IMR-90 (cell line): ENCODE measurements around the gene RNF103. TPM values are rescaled to one million over a fixed set of nuclear protein-coding genes. Genes with fewer than 3 reads are reported as not detected.

Source experiments
- ATAC-seq: fragments of 200-7000 bp; cut with Tn5 transposase; 2 replicates; pipeline ENCODE4 v1.9.1; 2020; ENCODE audit warnings: low read depth, mild to moderate bottlenecking, moderate library complexity
- BruUV-seq: library from RNA; stranded (reverse); fragments of 400-500 nt; replicated peaks from 2 replicates; lab custom pipeline; 2021; lab: Mats Ljungman, UMichigan
- CTCF ChIA-PET: fragments of 300-600 bp; formaldehyde crosslinking; extraction: SDS; loops from one replicate; lab custom pipeline; 2021; ENCODE audit warnings: antibody characterized with exemption; lab: Yijun Ruan, JAX
- POLR2A ChIA-PET: fragments of 300-600 bp; sonication (Branson Sonifier 250); formaldehyde crosslinking; loops from one replicate; lab custom pipeline; 2022; ENCODE audit warnings: antibody characterized with exemption; ENCODE audit not compliant: unreplicated experiment; lab: Charles Lee
- DNase-seq: peaks from one replicate; pipeline ENCODE4 v3.0.0; 2013
- H2AFZ ChIP-seq: replicated peaks from 2 replicates; pipeline ENCODE3; 2013; ENCODE audit warnings: low read length, mild to moderate bottlenecking; ENCODE audit not compliant: poor library complexity
- H2AK5ac ChIP-seq: 2 replicates; pipeline ENCODE4 v1.6.1; 2013; ENCODE audit warnings: low read depth, low read length, inconsistent platforms
- H2AK9ac ChIP-seq: replicated peaks from 2 replicates; pipeline ENCODE3; 2013; ENCODE audit warnings: mild to moderate bottlenecking, low read depth, low read length, moderate library complexity; ENCODE audit not compliant: poor library complexity
- H2BK120ac ChIP-seq: 2 replicates; pipeline ENCODE4 v1.6.1; 2013; ENCODE audit warnings: low read depth, low read length, inconsistent platforms
- H2BK15ac ChIP-seq: 3 replicates; pipeline ENCODE4 v1.6.1; 2013; ENCODE audit warnings: low read depth, low read length, inconsistent platforms
- H2BK20ac ChIP-seq: 2 replicates; pipeline ENCODE4 v1.6.1; 2013; ENCODE audit warnings: low read depth, mild to moderate bottlenecking, inconsistent platforms, low read length, moderate library complexity
- H2BK5ac ChIP-seq: 2 replicates; pipeline ENCODE4 v1.6.1; 2013; ENCODE audit warnings: mild to moderate bottlenecking, low read depth, low read length, inconsistent platforms; ENCODE audit not compliant: poor library complexity, severe bottlenecking
- H3K14ac ChIP-seq: replicated peaks from 2 replicates; pipeline ENCODE4 v1.6.1; 2013; ENCODE audit warnings: low read depth, low read length, inconsistent platforms
- H3K18ac ChIP-seq: 2 replicates; pipeline ENCODE4 v1.6.1; 2013; ENCODE audit warnings: low read depth, low read length, control low read depth
- H3K23ac ChIP-seq: 2 replicates; pipeline ENCODE4 v1.6.1; 2013; ENCODE audit warnings: low read depth, low read length, inconsistent platforms
- H3K27ac ChIP-seq: 2 replicates; pipeline ENCODE4 v1.5.1; 2013; ENCODE audit warnings: mild to moderate bottlenecking, control low read depth, low read length; ENCODE audit not compliant: insufficient read depth
- H3K27me3 ChIP-seq: 2 replicates; pipeline ENCODE4 v1.6.1; 2013; ENCODE audit warnings: low read length; ENCODE audit not compliant: control insufficient read depth, insufficient read depth
- H3K36me3 ChIP-seq: 2 replicates; pipeline ENCODE4 v1.6.1; 2013; ENCODE audit warnings: low read length, mixed read lengths; ENCODE audit not compliant: control insufficient read depth, insufficient read depth
- H3K4ac ChIP-seq: 2 replicates; pipeline ENCODE4 v1.6.1; 2013; ENCODE audit warnings: low read depth, low read length, inconsistent platforms
- H3K4me1 ChIP-seq: 2 replicates; pipeline ENCODE4 v1.6.1; 2013; ENCODE audit warnings: low read length, mixed read lengths; ENCODE audit not compliant: control insufficient read depth, insufficient read depth
- H3K4me2 ChIP-seq: 2 replicates; pipeline ENCODE4 v1.6.1; 2013; ENCODE audit warnings: low read depth, mild to moderate bottlenecking, control low read depth, low read length, moderate library complexity
- H3K4me3 ChIP-seq: 2 replicates; pipeline ENCODE4 v1.5.1; 2013; ENCODE audit warnings: low read depth, mild to moderate bottlenecking, control low read depth, low read length, moderate library complexity; ENCODE audit not compliant: insufficient read depth
- H3K56ac ChIP-seq: 2 replicates; pipeline ENCODE4 v1.6.1; 2013; ENCODE audit warnings: low read length, inconsistent platforms; ENCODE audit not compliant: insufficient read depth; ENCODE audit errors: extremely low read depth
- H3K79me1 ChIP-seq, 2 experiments: 2 replicates each; pipeline ENCODE4 v1.6.1; 2013; ENCODE audit warnings: low read length in 2 of 2, inconsistent platforms in 1 of 2, low read depth in 1 of 2
- H3K9ac ChIP-seq: 2 replicates; pipeline ENCODE4 v1.6.1; 2013; ENCODE audit warnings: low read depth, low read length, control low read depth
- H3K9me1 ChIP-seq: 2 replicates; pipeline ENCODE4 v1.6.1; 2013; ENCODE audit warnings: low read length, inconsistent platforms; ENCODE audit not compliant: insufficient read depth
- H3K9me3 ChIP-seq: 2 replicates; pipeline ENCODE4 v1.6.1; 2013; ENCODE audit warnings: low read length; ENCODE audit not compliant: control insufficient read depth, insufficient read depth
- H4K20me1 ChIP-seq: 2 replicates; pipeline ENCODE4 v1.6.1; 2013; ENCODE audit warnings: low read length, inconsistent platforms; ENCODE audit not compliant: insufficient read depth
- H4K5ac ChIP-seq: 2 replicates; pipeline ENCODE4 v1.6.1; 2013; ENCODE audit warnings: mild to moderate bottlenecking, low read depth, low read length, control low read depth
- H4K8ac ChIP-seq, 2 experiments: 2 replicates each; pipeline ENCODE4 v1.6.1; 2013; ENCODE audit warnings: low read depth in 2 of 2, low read length in 2 of 2, control low read depth in 1 of 2, inconsistent platforms in 1 of 2
- H4K91ac ChIP-seq: 2 replicates; pipeline ENCODE4 v1.6.1; 2013; ENCODE audit warnings: low read depth, low read length, inconsistent platforms; ENCODE audit not compliant: insufficient read depth
- BHLHE40 ChIP-seq: fragments of 150-350 bp; IDR thresholded peaks from 2 replicates; pipeline ENCODE4 v1.6.1; 2016; ENCODE audit warnings: mild to moderate bottlenecking, low read depth, low read length
- CEBPB ChIP-seq: IDR thresholded peaks from 2 replicates; pipeline ENCODE4 v1.6.1; 2012; ENCODE audit warnings: low read depth, low read length, improper control_type of control experiment
- CHD1 ChIP-seq: IDR thresholded peaks from 2 replicates; pipeline ENCODE4 v1.6.1; 2012; ENCODE audit warnings: low read depth, low read length, improper control_type of control experiment
- CTCF ChIP-seq: conservative IDR thresholded peaks from 2 replicates; pipeline ENCODE4 v1.5.1; 2012; ENCODE audit warnings: mild to moderate bottlenecking, low read depth, low read length, improper control_type of control experiment
- FOS ChIP-seq: fragments of 150-350 bp; IDR thresholded peaks from 2 replicates; pipeline ENCODE4 v1.6.1; 2016; ENCODE audit warnings: low read depth, low read length
- MAZ ChIP-seq: IDR thresholded peaks from 2 replicates; pipeline ENCODE4 v1.6.1; 2012; ENCODE audit warnings: low read depth, mild to moderate bottlenecking, low read length, improper control_type of control experiment, moderate library complexity, borderline replicate concordance
- MXI1 ChIP-seq: IDR thresholded peaks from 2 replicates; pipeline ENCODE4 v1.6.1; 2012; ENCODE audit warnings: low read depth, mild to moderate bottlenecking, low read length, moderate library complexity, borderline replicate concordance
- NFE2L2 ChIP-seq: fragments of 150-350 bp; IDR thresholded peaks from 2 replicates; pipeline ENCODE4 v1.6.1; 2016; ENCODE audit warnings: low read depth, mild to moderate bottlenecking, low read length
- POLR2A ChIP-seq: IDR thresholded peaks from 2 replicates; pipeline ENCODE4 v1.6.1; 2012; ENCODE audit warnings: mild to moderate bottlenecking, low read depth, low read length
- RCOR1 ChIP-seq: IDR thresholded peaks from 2 replicates; pipeline ENCODE4 v1.6.1; 2012; ENCODE audit warnings: mild to moderate bottlenecking, low read length, improper control_type of control experiment; ENCODE audit not compliant: insufficient replicate concordance
- WGBS, 2 experiments: methylation state at CpG; one replicate each; pipeline versions ENCODE4 v1.1.5 to v1.1.7; 2013; ENCODE audit warnings: missing lambda C conversion rate in 2 of 2; ENCODE audit not compliant: insufficient read length in 1 of 2; ENCODE audit errors: extremely low coverage in 2 of 2; 5-methylcytosine and 5-hydroxymethylcytosine counted together
- dilution Hi-C: fragments of 300-500 bp; cut with HindIII; formaldehyde crosslinking; loops from one replicate; pipeline ENCODE4 v1.14.3; 2018; ENCODE audit warnings: low sequenced_read_pairs; ENCODE audit not compliant: unreplicated experiment
- in situ Hi-C: fragments of 300-500 bp; cut with MboI; formaldehyde crosslinking; loops from 3 replicates; pipeline ENCODE4 v1.14.3; 2019; ENCODE audit warnings: low sequenced_read_pairs, inconsistent platforms, mixed read lengths
- intact Hi-C: fragments of 100-400 bp; cut with micrococcal nuclease; formaldehyde crosslinking; loops from 2 replicates; pipeline ENCODE4 v1.10.0; 2022
- polyA plus RNA-seq, 3 experiments: library from polyadenylated mRNA; depleted of rRNA; stranded (reverse); fragments of >200 nt; gene quantifications; 2 replicates each; pipeline ENCODE4 v1.2.3, GENCODE V29; 2012; ENCODE audit warnings: low replicate concordance in 1 of 3
- total RNA-seq: library from RNA; depleted of rRNA; stranded (reverse); fragments of >200 nt; gene quantifications from 2 replicates; pipeline ENCODE4 v1.2.3, GENCODE V29; 2012
- TF ChIP-seq, protein P1 (sequence below): fragments of 150-350 bp; IDR thresholded peaks from 2 replicates; pipeline ENCODE4 v1.6.1; 2016; ENCODE audit warnings: low read depth, mild to moderate bottlenecking, low read length, moderate library complexity, borderline replicate concordance
- TF ChIP-seq, protein P2 (sequence below): fragments of 150-350 bp; IDR thresholded peaks from 2 replicates; pipeline ENCODE4 v1.6.1; 2017; ENCODE audit warnings: mild to moderate bottlenecking, antibody characterized with exemption, low read length, low read depth

The RNF103 gene
- total and polyA plus RNA-seq, 2 of the 4 experiments (the other 2 are of a cell fraction): 5.6 to 7.2 TPM

GRCh38 chr2:86632672-86633071 is 9.0 kb upstream of the RNF103 start:
- no peak overlapping the region for H3K4ac ChIP-seq
- H2BK5ac ChIP-seq: no peak overlapping the region
- no peak overlapping the region for H2BK20ac ChIP-seq
- in situ Hi-C loops: no loop called here
- H3K4me2 ChIP-seq: no peak overlapping the region
- no peaks in the 10 kb centered on the region for H3K9me3 ChIP-seq
- no peak overlapping the region for H3K23ac ChIP-seq
- H3K18ac ChIP-seq: no peak overlapping the region
- no peaks in the 10 kb centered on the region for H3K4me1 ChIP-seq
- H3K27ac ChIP-seq: no peak overlapping the region
- no peaks in the 10 kb centered on the region for H4K20me1 ChIP-seq
- H4K5ac ChIP-seq: no peak overlapping the region
- intact Hi-C loops: no loop called here
- H2AK9ac ChIP-seq: no peak overlapping the region
- TF ChIP-seq RCOR1 (no peak), POLR2A (no peak), NFE2L2 (no peak), CHD1 (no peak), CTCF (no peak), MXI1 (no peak), CEBPB (no peak), FOS (no peak), MAZ (no peak), BHLHE40 (no peak)
- TF ChIP-seq, protein P1, sequence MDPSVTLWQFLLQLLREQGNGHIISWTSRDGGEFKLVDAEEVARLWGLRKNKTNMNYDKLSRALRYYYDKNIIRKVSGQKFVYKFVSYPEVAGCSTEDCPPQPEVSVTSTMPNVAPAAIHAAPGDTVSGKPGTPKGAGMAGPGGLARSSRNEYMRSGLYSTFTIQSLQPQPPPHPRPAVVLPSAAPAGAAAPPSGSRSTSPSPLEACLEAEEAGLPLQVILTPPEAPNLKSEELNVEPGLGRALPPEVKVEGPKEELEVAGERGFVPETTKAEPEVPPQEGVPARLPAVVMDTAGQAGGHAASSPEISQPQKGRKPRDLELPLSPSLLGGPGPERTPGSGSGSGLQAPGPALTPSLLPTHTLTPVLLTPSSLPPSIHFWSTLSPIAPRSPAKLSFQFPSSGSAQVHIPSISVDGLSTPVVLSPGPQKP: no peak
- TF ChIP-seq, protein P2, sequence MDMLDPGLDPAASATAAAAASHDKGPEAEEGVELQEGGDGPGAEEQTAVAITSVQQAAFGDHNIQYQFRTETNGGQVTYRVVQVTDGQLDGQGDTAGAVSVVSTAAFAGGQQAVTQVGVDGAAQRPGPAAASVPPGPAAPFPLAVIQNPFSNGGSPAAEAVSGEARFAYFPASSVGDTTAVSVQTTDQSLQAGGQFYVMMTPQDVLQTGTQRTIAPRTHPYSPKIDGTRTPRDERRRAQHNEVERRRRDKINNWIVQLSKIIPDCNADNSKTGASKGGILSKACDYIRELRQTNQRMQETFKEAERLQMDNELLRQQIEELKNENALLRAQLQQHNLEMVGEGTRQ: no peak
- POLR2A ChIA-PET: no interaction called here
- H3K36me3 ChIP-seq: no peaks in the 10 kb centered on the region
- H3K9me1 ChIP-seq: no peaks in the 10 kb centered on the region
- CTCF ChIA-PET: no interaction called here
- no peaks in the 10 kb centered on the region for H3K79me1 ChIP-seq
- no TSS peak for BruUV-seq
- ATAC-seq: no peak
- no peak overlapping the region for H3K56ac ChIP-seq
- no CpG with 5 or more reads among the region's 2 CpGs for WGBS, 2 experiments
- H2BK120ac ChIP-seq: no peak overlapping the region
- dilution Hi-C loops: no loop called here
- no peak overlapping the region for H4K91ac ChIP-seq
- peaks cover 3% of the 10 kb centered on the region; the same call in 1 of the 2 replicates for H3K27me3 ChIP-seq
- no peak overlapping the region for H2BK15ac ChIP-seq
- DNase-seq: no peak
- H3K9ac ChIP-seq: no peak overlapping the region
- H4K8ac ChIP-seq: no peak overlapping the region
- no peak overlapping the region for H2AFZ ChIP-seq
- no peak overlapping the region for H2AK5ac ChIP-seq
- H3K4me3 ChIP-seq: no peak overlapping the region
- H3K14ac ChIP-seq: no peak overlapping the region
